ENCODE data around the gene CFAP157. TPM values are rescaled to one million over a fixed set of nuclear protein-coding genes. Genes with fewer than 3 reads are reported as not detected.

CFAP157 gene
- total RNA-seq, 4 donors from 2014 or later: 0.90 to 1.2 TPM; not detected in 2

DNA sequence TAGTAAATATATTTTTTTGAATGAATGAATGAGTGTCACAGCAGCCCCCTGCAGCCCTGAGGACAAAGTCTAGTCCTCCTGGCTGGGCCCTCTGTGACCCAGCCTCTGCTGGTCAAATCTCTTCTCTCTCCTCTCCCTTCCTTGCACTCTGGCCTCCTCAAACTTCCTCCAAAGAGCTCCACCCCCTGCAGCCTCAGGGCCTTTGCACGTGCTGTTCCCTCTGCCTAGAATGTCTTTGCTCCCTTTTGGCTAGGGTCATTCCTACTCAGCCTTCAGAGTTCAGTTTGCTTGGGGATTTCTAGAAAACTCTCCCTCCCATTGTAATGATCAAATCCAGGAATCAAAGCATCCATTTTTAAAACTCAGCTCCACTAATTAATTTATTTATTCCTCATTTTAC, 58.6 kb downstream of the CFAP157 start:
- no peaks in the 10 kb centered on the region for H3K9me3 ChIP-seq
- no peak overlapping the region for H3K4me3 ChIP-seq
- WGBS, 2 donors: 71 to 76% methylated on average over 1 of the region's 1 CpG
- H3K27ac ChIP-seq: no peak overlapping the region
- no peak for DNase-seq (ENCODE audit: low spot score in 2 of 2)
- H3K4me1 ChIP-seq: peaks cover 0 to 51% (median 22%) of the 10 kb centered on the region in 4 donors
- no peaks in the 10 kb centered on the region for H3K36me3 ChIP-seq
- peaks cover 0 to 6% of the 10 kb centered on the region in 2 donors for H3K27me3 ChIP-seq
- TF ChIP-seq, protein P1, sequence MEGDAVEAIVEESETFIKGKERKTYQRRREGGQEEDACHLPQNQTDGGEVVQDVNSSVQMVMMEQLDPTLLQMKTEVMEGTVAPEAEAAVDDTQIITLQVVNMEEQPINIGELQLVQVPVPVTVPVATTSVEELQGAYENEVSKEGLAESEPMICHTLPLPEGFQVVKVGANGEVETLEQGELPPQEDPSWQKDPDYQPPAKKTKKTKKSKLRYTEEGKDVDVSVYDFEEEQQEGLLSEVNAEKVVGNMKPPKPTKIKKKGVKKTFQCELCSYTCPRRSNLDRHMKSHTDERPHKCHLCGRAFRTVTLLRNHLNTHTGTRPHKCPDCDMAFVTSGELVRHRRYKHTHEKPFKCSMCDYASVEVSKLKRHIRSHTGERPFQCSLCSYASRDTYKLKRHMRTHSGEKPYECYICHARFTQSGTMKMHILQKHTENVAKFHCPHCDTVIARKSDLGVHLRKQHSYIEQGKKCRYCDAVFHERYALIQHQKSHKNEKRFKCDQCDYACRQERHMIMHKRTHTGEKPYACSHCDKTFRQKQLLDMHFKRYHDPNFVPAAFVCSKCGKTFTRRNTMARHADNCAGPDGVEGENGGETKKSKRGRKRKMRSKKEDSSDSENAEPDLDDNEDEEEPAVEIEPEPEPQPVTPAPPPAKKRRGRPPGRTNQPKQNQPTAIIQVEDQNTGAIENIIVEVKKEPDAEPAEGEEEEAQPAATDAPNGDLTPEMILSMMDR (IDR thresholded peaks at IDR 0.05): no peak
- no peak for TF ChIP-seq EP300 (IDR thresholded peaks at IDR 0.05)
- TF ChIP-seq POLR2A (IDR thresholded peaks at IDR 0.05): no peak

Other genes with a start within 250 kb of the CFAP157 start
- 100 to 1,000 TPM in 3 of 4 donors, 10 to 100 TPM in 1; 96.3 to 142 (median 105) TPM for gene STXBP1, start 94.7 kb upstream of the CFAP157 start, total RNA-seq
- 10 to 100 TPM in 3 of 4 donors, 1 to 10 TPM in 1; 8.4 to 46.7 (median 23.7) TPM for gene PTRH1, start 8.7 kb downstream of the CFAP157 start, total RNA-seq
- under 1 TPM in 1 of 4 donors, not detected in 3; 0.30 TPM for gene TTC16, start 9.1 kb downstream of the CFAP157 start, total RNA-seq
- gene TOR2A, start 28.3 kb downstream of the CFAP157 start, total RNA-seq: 10 to 100 TPM; 13.3 to 15.3 (median 14.4) TPM
- gene SH2D3C, start 71.7 kb downstream of the CFAP157 start, total RNA-seq: 10 to 100 TPM in 3 of 4 donors, 1 to 10 TPM in 1; 4.2 to 18.9 (median 13.4) TPM
- 100 to 1,000 TPM in 2 of 4 donors, 10 to 100 TPM in 2; 66.6 to 112 (median 87.6) TPM for gene CDK9, start 79.0 kb downstream of the CFAP157 start, total RNA-seq
- 100 to 1,000 TPM; 136 to 309 (median 143) TPM for gene FPGS, start 95.9 kb downstream of the CFAP157 start, total RNA-seq
- 100 to 1,000 TPM in 1 of 4 donors, 10 to 100 TPM in 3; 24.9 to 137 (median 85.6) TPM for gene ENG, start 147.7 kb downstream of the CFAP157 start, total RNA-seq
- gene AK1, start 170.7 kb downstream of the CFAP157 start, total RNA-seq: 10 to 100 TPM; 29.9 to 65.1 (median 38.7) TPM
- 100 to 1,000 TPM; 108 to 193 (median 172) TPM for gene ST6GALNAC6, start 192.6 kb downstream of the CFAP157 start, total RNA-seq
- gene ST6GALNAC4, start 210.1 kb downstream of the CFAP157 start, total RNA-seq: 10 to 100 TPM; 23.9 to 70.5 (median 37.0) TPM
- gene PIP5KL1, start 223.8 kb downstream of the CFAP157 start, total RNA-seq: under 1 TPM in 1 of 4 donors, not detected in 3; 0.59 TPM
- gene DPM2, start 230.9 kb downstream of the CFAP157 start, total RNA-seq: 10 to 100 TPM in 3 of 4 donors, 1 to 10 TPM in 1; 9.0 to 21.9 (median 14.7) TPM